HCT116 (cell line): ENCODE results near the gene GATAD2B.

Source experiments
- CEBPB ChIP-seq: IDR thresholded peaks from 2 replicates; pipeline ENCODE4 v1.6.1; 2012; ENCODE audit warnings: low read depth
- CTCF ChIP-seq, 3 experiments: fragments of 200-600 bp in 1 of 3; sonication (generic) in 1 of 3; IDR thresholded peaks in 2 of 3; conservative IDR thresholded peaks in 1 of 3; 2 replicates each; pipeline ENCODE4 v1.5.1; 2012 to 2017; ENCODE audit warnings: low read depth in 2 of 3, low read length in 2 of 3, antibody characterized with exemption in 1 of 3, borderline replicate concordance in 1 of 3, control low read depth in 1 of 3, mild to moderate bottlenecking in 1 of 3, mixed read lengths in 1 of 3, mixed run types in 1 of 3, moderate library complexity in 1 of 3; ENCODE audit not compliant: insufficient read depth in 1 of 3
- POLR2A ChIP-seq: IDR thresholded peaks from 2 replicates; pipeline ENCODE4 v1.7.0; 2011; ENCODE audit warnings: borderline replicate concordance; ENCODE audit not compliant: insufficient read depth, insufficient read length; ENCODE audit errors: extremely low read depth
- RAD21 ChIP-seq: IDR thresholded peaks from 2 replicates; pipeline ENCODE4 v1.6.1; 2012; ENCODE audit warnings: low read depth, mild to moderate bottlenecking
- ZFX ChIP-seq: fragments of 450-650 bp; IDR thresholded peaks from 2 replicates; pipeline ENCODE4 v1.6.1; 2017
- TF ChIP-seq, protein P1 (sequence below): IDR thresholded peaks from 2 replicates; pipeline ENCODE4 v1.6.1; 2012; ENCODE audit warnings: low read depth

- TF ChIP-seq POLR2A, result no peak
- no peak for TF ChIP-seq RAD21
- TF ChIP-seq CTCF (IDR thresholded peaks at IDR 0.05 in 2 of 3, conservative IDR thresholded peaks at IDR 0.05 in 1 of 3; ENCODE audit: borderline replicate concordance in 1 of 3, insufficient read depth in 1 of 3, low read depth in 2 of 3, low read length in 2 of 3), result no peak
- TF ChIP-seq ZFX, result no peak
- TF ChIP-seq, protein P1, sequence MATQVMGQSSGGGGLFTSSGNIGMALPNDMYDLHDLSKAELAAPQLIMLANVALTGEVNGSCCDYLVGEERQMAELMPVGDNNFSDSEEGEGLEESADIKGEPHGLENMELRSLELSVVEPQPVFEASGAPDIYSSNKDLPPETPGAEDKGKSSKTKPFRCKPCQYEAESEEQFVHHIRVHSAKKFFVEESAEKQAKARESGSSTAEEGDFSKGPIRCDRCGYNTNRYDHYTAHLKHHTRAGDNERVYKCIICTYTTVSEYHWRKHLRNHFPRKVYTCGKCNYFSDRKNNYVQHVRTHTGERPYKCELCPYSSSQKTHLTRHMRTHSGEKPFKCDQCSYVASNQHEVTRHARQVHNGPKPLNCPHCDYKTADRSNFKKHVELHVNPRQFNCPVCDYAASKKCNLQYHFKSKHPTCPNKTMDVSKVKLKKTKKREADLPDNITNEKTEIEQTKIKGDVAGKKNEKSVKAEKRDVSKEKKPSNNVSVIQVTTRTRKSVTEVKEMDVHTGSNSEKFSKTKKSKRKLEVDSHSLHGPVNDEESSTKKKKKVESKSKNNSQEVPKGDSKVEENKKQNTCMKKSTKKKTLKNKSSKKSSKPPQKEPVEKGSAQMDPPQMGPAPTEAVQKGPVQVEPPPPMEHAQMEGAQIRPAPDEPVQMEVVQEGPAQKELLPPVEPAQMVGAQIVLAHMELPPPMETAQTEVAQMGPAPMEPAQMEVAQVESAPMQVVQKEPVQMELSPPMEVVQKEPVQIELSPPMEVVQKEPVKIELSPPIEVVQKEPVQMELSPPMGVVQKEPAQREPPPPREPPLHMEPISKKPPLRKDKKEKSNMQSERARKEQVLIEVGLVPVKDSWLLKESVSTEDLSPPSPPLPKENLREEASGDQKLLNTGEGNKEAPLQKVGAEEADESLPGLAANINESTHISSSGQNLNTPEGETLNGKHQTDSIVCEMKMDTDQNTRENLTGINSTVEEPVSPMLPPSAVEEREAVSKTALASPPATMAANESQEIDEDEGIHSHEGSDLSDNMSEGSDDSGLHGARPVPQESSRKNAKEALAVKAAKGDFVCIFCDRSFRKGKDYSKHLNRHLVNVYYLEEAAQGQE, result no peak
- no peak for TF ChIP-seq CEBPB
Observed at GRCh38 chr1:153880024-153880423, 42.7 kb downstream of the GATAD2B start.
